Measurements from ENCODE around the gene GPATCH2L.

Gene GPATCH2L

DNA sequence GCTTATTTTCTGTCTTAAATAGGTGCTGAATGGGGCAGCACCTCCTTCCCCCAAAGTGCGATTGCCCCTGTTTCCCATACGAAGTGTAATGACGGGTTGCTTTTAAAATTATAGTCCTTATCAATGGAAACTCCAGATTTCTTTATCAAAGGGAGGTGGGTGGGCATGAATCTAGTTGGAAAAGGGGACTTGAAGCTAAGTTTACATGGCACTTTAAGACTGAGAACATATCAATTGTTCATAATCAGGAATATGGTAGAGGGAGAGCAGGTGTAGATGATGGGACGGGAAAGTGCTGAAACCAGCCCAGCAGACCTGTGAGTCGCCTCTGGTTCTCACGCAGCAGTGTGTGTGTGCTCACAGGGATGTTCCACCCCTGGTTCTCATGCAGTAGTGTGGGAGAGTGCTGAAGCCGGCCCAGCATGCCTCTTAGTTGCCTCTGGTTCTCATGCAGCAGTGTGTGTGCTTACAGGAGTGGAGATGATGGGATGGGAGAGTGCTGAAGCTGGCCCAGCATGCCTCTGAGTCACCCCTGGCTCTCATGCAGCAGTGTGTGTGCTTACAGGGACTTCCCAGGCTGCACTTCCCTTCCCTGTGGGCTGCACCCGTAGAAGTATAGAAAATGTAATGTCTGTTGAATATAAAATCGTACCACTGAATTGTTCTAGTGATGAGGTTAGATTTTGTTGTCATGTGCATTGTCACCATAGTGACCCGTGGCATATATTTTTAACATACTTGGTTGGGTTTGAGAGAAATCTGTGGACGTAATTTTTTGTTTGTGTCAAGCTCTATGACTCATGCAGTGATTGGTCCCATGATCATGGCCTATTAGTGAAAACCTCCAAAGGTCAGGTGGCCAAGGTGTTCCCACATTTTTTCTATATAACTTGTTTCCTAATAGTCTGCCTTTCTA, 51.6 kb downstream of the GPATCH2L start:
- no peak for DNase-seq

DNA sequence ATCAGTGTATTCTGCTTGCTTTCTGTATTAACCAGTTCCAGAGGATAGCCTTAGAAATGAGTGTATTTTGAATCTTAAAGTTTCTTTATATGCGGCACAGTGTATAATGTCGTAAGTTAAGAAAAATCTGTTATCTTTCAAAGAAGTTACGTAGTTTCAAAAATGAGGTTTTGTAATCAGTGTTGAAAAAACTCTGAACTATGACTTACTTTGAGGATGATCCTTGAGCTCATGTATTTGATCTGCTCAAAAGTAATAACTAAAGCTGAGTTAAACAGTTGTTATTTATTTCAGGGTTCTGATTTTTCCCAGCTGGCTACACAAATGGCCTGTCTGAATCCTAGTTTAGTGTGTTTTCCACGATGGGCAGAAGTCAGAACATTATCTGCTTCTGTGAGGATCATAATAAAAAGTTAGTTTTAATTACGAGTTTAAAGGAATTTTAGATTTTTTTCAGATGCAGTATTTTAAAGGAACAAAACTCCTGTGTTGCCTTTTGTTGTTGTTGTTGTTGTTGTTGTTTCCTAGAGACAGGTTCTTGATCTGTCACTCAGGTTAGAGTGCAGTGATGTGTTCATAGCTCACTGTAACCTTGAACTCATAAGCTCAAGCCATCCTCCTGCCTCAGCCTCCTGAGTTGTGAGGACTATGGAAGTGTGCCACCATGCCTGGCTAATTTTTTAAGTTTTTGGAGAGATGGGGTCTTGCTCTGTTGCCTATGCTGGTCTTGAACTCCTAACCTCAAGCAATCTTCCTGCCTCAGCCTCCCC, 52.9 kb downstream of the GPATCH2L start:
- no peak for DNase-seq

DNA sequence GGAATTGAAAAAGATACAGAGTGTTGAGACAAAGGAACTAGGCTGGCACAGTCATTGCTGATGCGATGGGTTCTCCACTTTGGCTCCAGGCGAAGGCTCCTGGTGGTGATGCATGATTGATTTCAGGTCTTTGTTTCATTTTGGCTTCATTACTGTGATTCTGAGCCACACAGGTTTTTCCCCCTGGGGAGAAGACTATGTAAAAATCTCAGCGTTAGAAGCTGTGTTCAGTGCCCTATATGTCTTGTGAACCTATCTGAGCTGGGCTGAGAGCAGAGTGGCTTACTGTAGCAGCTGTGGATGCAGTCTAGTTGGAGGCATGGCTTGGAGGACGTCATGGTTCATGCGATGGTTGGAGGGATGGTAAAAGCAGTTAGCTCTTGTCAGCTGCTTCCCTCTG, 54.0 kb downstream of the GPATCH2L start:
- DNase-seq, result no peak

DNA sequence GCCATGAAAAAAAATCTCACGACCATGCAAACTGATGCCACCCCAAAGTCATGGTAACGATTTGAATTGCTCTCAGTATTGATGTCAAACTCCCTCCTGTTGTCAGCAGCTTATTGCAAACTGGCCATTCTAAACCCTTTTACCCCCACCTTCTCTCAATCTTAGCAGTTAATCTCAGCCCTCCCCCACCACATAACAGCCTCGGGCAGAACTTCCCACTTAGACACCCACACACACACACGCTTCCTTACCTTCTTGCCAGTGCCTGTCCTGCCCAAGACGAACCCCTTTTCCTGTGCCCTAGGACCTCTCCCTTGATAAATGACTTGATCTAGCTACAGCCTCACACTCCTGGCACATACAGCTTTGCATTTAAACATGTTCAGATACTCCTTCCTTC, 56.6 kb downstream of the GPATCH2L start:
- no peak for DNase-seq

DNA sequence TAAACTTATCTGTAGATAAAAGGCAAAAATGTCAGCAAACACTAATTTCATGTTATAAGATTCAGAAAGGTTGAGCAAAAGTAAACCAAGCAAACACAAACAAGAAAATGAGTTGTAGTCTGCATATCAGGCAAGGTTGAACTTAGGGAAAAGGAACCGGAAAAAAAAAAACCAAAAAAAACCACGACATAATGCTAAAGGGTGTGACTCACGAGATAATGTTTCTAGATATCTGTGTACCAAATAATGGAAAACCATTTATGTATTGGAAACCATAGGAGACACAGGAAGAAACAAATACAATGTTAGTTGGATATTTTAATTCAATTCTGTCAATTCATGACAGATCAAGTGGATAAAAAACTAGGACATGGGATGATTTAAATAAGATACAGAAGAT, 60.5 kb downstream of the GPATCH2L start:
- DNase-seq, result no peak

DNA sequence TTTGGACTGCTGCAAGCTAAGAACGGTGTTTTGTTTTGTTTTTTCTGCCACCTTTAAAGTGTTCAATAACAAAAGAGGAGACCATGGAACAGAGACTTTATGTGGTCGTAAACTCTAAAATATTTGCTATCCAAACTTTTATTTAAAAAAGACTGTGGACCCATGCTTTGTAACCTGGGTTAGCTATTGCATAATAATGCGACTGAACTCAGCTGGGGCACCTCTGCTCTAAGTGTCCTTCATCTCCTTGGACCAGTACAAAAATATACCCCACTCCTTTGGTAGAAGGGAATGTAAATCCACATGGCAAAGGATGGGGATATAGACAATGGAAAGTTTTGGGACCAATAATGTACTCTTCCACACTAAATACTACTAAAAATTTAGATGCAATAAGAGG, 65.5 kb downstream of the GPATCH2L start:
- no peak for DNase-seq

DNA sequence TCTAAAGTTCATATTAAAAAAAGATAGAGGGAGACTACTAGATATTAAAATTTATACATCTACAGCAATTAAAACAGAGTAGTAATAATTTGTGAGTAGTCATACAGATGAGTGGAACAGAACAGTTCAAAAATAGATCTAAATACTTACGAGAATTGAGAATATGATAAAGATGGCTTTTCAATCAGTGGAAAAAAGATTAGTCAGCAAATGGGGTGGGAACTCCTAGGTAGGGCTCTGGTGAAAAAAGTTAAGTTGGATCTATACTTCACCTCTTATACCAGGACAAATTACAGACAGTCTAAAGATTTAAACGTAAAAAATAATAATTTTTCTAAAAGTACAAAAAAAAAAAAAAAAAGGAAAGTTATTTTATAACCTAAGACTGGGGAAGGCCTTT, 66.9 kb downstream of the GPATCH2L start:
- DNase-seq, result no peak

DNA sequence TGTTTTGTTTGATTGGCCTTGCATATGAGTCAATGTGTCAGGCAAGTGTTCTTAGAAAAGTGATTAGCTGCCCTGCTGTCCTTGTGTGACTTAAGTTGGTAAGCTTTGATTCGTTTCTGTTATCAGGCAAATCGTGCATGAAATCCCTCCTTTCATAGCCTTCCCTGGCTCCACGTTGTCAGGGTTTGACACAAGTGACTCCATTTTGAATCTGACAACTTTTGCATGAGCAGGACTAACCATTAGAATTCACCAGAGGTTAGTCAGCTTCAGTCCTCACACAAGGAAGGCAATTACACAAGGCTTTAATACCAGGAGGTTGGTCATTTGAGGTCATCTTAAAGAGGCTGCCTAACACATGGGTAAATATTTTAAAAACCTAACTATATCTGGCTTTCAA, 68.2 kb downstream of the GPATCH2L start:
- no peak for DNase-seq

DNA sequence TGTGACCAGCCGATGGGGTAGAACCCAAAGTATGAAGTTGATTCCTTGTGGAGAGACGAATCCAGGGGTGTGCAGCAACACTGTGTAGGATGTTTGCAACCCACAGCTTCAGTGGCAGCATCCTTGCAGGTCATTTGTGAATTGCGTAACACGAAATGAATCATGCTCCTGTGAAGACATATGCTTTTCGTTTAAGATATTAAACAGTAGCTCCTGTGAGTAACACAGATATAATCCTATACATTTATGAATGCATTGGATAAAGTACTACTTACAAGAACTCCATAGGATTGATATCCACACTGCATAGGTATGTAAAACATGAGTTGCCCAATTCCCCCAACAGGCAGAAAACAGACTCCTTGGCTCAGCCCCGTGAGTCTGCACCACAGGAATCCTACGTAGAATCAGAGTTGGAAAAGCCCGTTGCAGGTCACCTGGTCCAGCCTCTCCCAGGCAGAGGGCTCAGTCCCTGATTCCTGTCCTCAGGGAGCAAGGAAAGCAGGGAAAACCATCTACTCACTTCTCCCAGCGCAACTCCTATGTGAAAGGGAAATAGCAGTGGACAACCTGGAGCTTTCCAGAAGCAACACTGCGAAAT, 75.8 kb downstream of the GPATCH2L start:
- no peak for DNase-seq

DNA sequence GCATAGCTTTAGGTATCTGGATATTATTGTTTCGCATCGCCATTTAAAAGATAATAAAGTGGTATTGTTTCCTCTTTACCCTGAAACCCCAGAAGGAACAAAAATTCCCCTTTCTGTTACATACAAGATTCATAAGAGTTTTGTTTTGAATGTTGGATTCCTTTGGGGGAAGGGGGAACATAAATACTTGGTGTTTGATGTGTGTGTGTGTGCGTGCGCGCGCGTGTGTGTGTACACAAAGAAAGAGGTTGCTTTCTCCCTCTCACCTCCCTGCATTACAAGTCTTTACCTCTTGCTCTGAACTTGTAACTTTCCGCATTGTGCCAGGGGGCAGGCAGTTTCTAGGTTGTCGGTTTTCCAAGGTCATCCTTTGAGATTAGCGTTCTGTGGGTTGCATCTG, 76.4 kb downstream of the GPATCH2L start:
- no peak for DNase-seq

DNA sequence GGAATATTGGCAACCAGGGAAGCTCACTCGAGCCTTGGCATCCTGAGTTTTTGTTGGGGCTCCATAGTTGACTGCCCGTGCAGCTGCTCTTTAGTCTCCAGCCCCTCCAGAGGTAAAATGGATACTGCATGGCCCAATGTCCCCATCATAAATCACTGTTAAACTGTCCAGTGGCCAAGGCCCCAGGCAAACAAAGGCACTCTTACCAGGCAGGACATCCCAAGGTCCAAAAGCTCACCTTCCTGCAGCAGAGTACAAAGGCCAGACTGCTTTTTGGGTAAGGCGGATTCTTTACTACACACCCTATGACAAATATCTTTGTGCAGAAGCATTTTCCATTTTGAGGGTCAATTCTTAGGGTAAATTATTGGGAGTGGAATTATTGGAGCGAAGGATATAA, 81.1 kb downstream of the GPATCH2L start:
- no peak for DNase-seq

DNA sequence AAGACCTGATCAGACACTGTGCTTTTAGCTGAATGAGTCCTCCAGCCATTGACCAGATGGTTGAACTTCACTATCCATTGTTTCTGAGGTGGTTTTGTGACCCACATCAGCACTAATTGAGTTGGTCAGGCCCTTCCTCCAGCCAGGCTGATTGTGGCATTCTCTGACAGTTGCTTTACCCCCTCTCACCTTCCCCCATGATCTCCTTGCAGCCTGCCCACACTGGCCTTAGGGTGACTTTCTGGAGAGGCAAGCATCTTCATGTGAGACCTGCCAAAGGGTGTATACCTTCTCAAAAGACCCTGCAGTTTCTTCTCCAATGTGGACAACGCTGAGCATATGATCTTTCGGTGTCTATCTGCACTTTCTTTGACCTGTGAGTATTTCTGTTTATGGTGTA, 83.9 kb downstream of the GPATCH2L start:
- DNase-seq, result no peak

DNA sequence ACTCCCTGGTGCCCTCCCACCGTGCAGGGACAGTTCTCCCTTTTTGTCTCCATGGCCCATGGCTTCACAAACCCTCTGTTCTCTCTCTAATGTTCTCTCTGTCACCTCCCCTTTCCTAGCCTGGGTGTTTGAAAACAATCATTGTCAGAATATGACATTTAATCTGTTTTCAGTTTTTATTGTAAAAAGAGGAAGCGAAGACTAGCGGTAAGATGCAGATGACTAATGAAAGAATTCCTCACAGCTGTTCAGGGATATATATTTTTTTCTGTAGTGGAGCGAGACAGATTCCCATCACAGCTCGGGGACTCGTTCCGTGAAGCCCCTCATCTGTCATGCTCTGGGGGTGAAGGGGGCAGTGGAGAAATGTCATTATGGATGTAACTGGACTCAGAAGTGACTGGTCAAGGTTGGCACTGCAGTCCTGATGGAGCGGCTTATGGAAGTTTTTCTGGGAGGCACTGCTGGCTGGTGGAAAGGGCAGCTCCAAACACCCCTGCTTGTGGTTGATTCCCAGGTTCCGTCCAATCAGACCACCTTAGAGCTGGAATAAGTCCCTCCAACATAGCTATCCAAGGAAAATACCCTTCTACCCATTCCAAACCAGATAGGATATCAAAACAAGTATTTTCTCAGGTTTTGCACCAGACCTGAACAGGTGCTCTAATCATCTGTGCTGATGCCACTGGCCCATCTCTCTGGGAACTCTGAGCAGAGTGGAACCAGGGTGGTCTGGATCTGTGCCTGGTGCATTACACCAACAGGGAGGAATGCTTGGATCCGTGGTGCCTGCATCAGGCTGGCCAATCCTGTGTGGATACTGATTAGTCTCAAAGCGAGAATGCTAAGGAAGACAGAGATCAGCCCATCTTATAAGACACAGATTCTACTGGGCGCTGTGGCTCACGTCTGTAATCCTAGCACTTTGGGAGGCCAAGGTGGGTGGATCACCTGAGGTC, 84.7 kb downstream of the GPATCH2L start:
- no peak for DNase-seq

DNA sequence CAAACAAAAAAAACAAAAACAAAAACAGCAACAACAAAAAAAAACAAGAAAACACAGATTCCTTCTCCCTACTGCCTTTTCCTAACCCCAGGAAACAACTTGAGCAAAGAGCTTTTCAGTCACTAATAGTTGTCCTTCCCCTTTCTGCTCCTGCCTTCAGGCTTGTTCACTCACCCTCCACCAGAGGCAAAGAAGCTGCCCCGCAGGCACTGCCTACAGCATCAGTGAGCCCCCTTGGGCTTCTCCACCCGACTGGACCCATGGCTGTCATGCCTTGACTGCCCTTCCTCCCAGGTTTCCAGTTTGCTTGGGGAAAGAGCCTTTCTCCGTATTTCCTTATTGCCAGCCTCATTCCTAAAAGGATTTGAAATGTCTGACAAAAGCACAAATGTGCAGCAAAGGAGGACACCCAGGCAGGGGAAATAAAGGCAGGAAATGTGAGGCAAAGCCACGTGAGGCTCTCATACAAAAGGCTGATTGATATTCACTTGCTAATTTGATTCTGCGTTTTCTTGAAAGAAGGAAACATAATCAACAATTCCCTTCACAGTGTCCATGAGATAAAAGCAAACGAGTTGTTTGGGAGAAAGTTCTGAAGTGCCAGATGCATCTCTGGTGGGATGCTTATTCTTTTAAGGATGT, 85.7 kb downstream of the GPATCH2L start:
- DNase-seq, result no peak

DNA sequence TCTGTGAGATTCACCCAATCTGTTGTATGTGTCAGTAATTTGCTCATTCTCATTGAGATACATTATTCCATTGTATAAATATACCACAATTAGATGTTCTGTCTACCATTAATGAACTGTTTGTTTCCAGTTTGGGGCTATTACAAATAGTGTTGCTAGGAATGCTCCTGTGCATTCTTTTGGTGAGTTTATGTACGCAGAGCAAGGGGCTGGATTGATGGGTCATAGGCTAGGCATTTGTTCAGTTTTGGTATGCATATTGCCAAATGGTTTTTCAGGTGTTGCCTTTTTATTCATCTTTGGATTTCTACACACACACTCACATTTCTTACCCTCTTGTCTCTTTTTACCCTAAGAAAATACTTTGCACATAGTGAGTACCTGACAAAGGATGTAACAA, 93.4 kb downstream of the GPATCH2L start:
- DNase-seq, result no peak

DNA sequence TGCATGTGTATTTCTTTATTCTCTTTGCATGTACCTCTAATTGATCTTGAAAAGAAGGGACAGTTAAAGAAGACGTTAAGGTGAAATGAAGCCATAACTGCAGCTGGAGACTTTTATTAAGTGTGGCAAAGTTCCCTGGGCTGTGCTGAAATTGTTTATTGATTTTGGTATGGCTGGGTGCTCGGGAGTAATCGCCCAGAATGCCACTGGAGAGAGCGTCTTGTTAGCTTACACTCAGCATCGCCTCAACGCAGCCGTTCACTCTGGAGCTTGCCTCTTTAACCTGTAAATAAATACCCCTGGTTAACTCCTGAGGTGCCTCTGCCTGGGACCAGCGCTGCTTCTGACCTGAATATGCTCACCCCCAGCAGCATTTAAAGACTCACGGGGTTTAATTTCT, 98.6 kb downstream of the GPATCH2L start:
- no peak for DNase-seq

DNA sequence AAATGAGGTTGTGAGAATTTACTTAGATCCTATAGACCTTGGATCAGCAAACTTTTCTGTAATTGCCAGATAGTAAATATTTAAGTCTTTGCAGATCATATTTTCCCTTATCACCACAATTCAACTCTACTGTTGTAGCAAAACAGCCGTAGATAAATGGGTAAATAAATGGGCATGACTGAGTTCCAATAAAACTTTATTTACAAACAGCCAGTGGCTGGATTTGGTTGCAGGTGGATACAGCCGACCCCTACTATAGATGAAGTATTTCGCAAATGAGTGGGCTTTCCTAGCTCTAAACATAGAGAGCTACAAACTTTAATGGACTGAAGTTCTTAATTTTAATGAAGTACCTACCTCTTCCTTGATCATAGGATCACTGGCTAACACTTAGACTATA, 100.7 kb downstream of the GPATCH2L start:
- DNase-seq, result no peak

DNA sequence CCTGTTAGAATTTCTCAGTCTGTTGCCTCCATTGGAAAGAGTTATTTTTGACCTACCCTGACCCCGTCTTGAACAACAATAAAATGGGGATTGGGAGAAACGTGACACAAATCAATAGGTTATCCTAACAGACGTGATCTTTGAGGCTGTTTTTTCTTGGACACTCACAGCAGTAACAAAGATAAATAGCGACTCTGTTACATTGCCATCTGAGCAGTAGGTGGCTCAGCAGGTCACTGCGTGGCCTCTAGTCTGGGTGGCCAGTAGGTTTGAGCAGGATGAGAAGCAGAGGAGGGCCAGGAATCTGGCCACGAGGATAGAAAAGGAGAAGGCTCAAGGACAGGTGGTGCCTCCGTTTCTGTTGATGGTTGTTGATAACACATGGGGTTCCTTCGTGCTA, 101.4 kb downstream of the GPATCH2L start:
- no peak for DNase-seq

DNA sequence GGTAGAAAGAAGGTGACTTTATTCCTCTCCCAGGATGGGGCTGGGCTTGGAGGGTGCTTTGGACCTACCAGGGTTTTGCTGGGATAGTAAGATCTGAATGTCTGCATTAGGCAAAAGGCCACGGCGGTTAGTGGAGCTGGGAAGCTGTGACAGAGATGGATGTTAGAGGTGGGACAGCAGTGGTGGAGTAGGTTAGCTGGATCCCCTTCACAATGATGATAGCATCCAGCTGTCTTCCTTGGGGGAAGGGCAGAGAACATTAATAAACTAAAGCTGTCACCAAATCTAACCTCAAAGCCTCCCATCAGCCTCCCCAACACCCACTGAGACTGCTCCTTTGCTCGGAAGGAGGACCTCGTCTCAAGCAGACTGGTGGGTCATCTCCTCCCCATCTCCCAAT, 104.8 kb downstream of the GPATCH2L start:
- DNase-seq, result no peak

DNA sequence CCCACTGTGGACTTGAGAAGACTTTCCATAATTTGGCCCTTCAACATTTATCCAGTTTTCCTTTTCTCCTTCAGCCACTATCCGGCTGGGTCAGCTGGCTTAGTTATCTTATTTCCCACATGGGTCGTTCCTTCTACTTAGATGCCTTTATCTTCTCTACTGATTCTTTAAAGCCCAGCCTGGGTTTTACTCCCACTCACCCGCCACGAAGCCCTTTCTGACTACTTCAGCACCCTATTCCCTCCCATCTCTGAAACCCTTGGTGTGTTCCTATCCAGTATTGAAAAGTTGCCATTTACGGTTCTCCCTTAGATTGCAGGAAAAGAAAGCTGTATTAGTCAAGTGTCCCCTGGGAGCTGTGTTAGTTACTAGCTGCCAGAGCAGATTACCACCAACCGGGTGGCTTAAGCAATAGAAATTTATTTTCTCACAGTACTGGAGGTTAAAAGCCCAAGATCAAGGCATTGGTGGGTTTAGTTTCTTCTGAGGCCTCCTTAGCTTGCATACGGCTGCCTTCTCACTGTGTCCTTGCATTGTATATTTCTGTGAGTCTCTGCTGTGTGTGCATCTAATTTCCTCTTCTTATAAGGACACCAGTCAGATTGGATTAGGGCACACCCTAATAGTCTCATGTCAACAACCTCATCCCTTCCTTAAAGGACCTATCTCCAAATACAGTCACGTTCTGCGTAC, 105.5 kb downstream of the GPATCH2L start:
- DNase-seq, result no peak

DNA sequence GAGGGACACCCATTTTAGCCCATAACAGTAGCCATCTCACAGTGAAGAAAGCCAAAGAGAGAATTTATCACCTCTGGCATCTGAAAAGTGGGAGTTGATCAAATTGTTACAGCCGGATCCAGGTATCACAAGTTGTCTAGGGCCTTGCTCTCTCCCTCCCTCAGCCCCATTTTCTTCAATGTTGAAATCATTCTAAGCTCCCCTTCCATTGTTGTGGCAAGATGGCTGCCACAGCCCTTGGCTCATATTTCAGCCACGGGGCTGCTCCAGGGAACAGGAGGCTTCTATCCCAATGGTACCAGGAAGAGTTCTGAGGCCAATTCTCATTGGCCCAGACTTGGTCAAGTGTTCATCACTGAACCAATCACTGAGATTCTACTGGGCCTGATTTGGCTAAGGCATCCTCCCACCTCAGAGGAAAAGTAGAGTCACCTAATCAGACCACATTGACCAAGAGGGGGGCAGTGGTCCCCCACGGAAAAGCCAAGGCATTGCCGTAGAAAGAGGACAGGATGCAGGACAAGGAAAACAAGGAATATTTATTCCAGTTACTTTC, 106.2 kb downstream of the GPATCH2L start:
- DNase-seq, result no peak
